Measurements from ENCODE around the gene MAP3K20. TPM values are rescaled to one million over a fixed set of nuclear protein-coding genes. Genes with fewer than 3 reads are reported as not detected.

The MAP3K20 gene
- total RNA-seq, 1 experiment from 2014 or later, result 15.2 TPM

- TF ChIP-seq CTCF (IDR thresholded peaks at IDR 0.05), result no peak
Observed at GRCh38 chr2:173226899-173227698, 151.5 kb downstream of the MAP3K20 start (continued).

- POLR2A ChIA-PET, result no interaction called here
- no peak for ATAC-seq
- H3K27me3 Mint-ChIP-seq (ENCODE audit: low read depth), result no peaks in the 10 kb centered on the region
- no peak overlapping the region for H3K4me3 Mint-ChIP-seq
- DNase-seq (ENCODE audit: low spot score), result no peak
- peaks cover 11% of the 10 kb centered on the region for H3K4me1 Mint-ChIP-seq
- CTCF ChIA-PET, result no interaction called here
- H3K27ac Mint-ChIP-seq, result no peak overlapping the region
- H3K36me3 Mint-ChIP-seq, result peaks cover 7% of the 10 kb centered on the region
- peaks cover under 1% of the 10 kb centered on the region for H3K9me3 Mint-ChIP-seq
- no peak for TF ChIP-seq ZNF396 (CRISPR knock-in tag; IDR thresholded peaks at IDR 0.05; ENCODE audit: borderline replicate concordance)
- TF ChIP-seq AFF4 (CRISPR knock-in tag; IDR thresholded peaks at IDR 0.05; ENCODE audit: borderline replicate concordance), result no peak
- no peak for TF ChIP-seq TEAD4 (CRISPR knock-in tag; IDR thresholded peaks at IDR 0.05)
- no peak for TF ChIP-seq FOXP1 (CRISPR knock-in tag; IDR thresholded peaks at IDR 0.05; ENCODE audit: borderline replicate concordance)
- no peak for TF ChIP-seq RORB (CRISPR knock-in tag; IDR thresholded peaks at IDR 0.05)
- no peak for TF ChIP-seq ETV6 (CRISPR knock-in tag; IDR thresholded peaks at IDR 0.05)
- no peak for TF ChIP-seq RELA (CRISPR knock-in tag; IDR thresholded peaks at IDR 0.05; ENCODE audit: borderline replicate concordance)
- TF ChIP-seq GABPB1 (CRISPR knock-in tag; IDR thresholded peaks at IDR 0.05), result no peak
- no peak for TF ChIP-seq ZNF219 (CRISPR knock-in tag; IDR thresholded peaks at IDR 0.05; ENCODE audit: borderline replicate concordance)
- TF ChIP-seq ZMAT4 (CRISPR knock-in tag; IDR thresholded peaks at IDR 0.05), result no peak
- TF ChIP-seq ESRRA (CRISPR knock-in tag; IDR thresholded peaks at IDR 0.05; ENCODE audit: borderline replicate concordance), result no peak
- no peak for TF ChIP-seq IRF2 (CRISPR knock-in tag; IDR thresholded peaks at IDR 0.05; ENCODE audit: borderline replicate concordance, low read depth)
- no peak for TF ChIP-seq ZBTB43 (CRISPR knock-in tag; IDR thresholded peaks at IDR 0.05)
- TF ChIP-seq NFE2L1 (CRISPR knock-in tag; IDR thresholded peaks at IDR 0.05), result no peak
- TF ChIP-seq ZNF416 (CRISPR knock-in tag; IDR thresholded peaks at IDR 0.05), result no peak
- no peak for TF ChIP-seq EMX1 (CRISPR knock-in tag; IDR thresholded peaks at IDR 0.05)
- TF ChIP-seq JAZF1 (CRISPR knock-in tag; IDR thresholded peaks at IDR 0.05), result no peak
- TF ChIP-seq ATF2 (CRISPR knock-in tag; IDR thresholded peaks at IDR 0.05; ENCODE audit: borderline replicate concordance, low read depth), result no peak
- no peak for TF ChIP-seq NFYB (CRISPR knock-in tag; conservative IDR thresholded peaks at IDR 0.05; ENCODE audit: low read depth)
Observed at GRCh38 chr2:173229086-173229485, 153.4 kb downstream of the MAP3K20 start.

Data from WTC11 (cell line).